Fibroblast of skin of back (primary cell): Measurements from ENCODE around the gene PCGF6. TPM values are rescaled to one million over a fixed set of nuclear protein-coding genes. Genes with fewer than 3 reads are reported as not detected.
"Not testable (repeated sequence)": the region's sequence is repeated elsewhere in the genome, so short reads cannot be mapped to it uniquely, and the experiment has no call there.

Experiments used
- DNase-seq: peaks from one replicate; pipeline ENCODE4 v3.0.0-alpha.2; 2013
- polyA plus RNA-seq, 2 experiments: library from polyadenylated mRNA; unstranded; fragments of 120-200 nt; gene quantifications; one replicate each; pipeline ENCODE4 v1.2.1, GENCODE V29; 2013; ENCODE audit not compliant: insufficient read length in 2 of 2

Gene PCGF6
- 13.0 TPM for polyA plus RNA-seq (2013, experiment 1 of 2; ENCODE audit: insufficient read length)
- 8.4 TPM for polyA plus RNA-seq (2013, experiment 2 of 2; ENCODE audit: insufficient read length)

- peak; percentile 85 for DNase-seq
Measured at GRCh38 chr10:103350517-103351260, at the start of gene PCGF6. TSS of gene PCGF6 (minus strand) at chr10:103351140. CDS start at chr10:103351066, 74 bp downstream.

- no peak for DNase-seq
Measured at GRCh38 chr10:103397191-103397825, 46.4 kb upstream of the PCGF6 start.

- DNase-seq = no peak
Measured at GRCh38 chr10:103396789-103397087, 45.8 kb upstream of the PCGF6 start.

GRCh38 chr10:103396067-103396788 lies 45.3 kb upstream of the PCGF6 start, which contains the start of the genes ATP5MK and PDCD11:
TSS of gene ATP5MK (minus strand) at chr10:103396475. CDS start at chr10:103392457, 4,018 bp downstream.
TSS of gene PDCD11 (plus strand) at chr10:103396626. CDS start at chr10:103398427, 1,801 bp downstream.
- DNase-seq = peak; percentile 99

DNA sequence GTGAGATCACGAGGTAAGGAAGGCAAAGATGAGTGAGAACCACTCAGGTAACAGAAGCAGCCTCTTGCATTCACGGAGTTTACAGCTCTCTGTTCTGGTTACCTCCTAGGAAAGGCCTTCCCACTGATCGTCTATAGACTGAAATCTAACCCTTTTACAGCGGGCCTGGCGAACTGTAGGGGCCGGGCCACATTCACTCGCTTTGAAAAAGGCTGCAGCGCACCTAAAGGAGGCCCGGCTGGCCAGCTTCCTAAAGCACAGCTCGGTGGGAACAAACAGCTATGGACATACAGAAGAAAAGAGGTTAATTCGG lies 44.8 kb upstream of the PCGF6 start:
- DNase-seq = peak; percentile 15

DNA sequence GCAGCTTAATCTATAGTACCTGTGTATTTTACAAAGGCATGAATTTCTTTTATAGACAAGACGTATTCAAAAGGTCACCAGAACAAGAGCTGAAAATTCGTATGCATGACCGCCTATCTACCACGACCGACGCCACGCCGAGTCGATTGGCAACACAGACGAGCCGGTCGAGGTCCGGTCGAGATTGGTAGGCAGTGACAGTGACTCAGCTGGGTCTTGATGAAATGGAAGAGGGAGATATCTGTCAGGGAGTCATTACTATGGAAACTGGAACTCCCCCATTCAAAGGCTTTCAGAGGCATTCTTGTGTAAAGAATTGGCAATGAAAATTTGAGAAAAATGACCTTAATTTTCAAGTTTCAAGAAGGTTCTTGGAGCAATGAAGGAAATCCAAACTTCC lies 43.2 kb upstream of the PCGF6 start:
- DNase-seq = no peak

GRCh38 chr10:103382769-103383168 lies 31.8 kb upstream of the PCGF6 start:
- DNase-seq = no peak

DNA sequence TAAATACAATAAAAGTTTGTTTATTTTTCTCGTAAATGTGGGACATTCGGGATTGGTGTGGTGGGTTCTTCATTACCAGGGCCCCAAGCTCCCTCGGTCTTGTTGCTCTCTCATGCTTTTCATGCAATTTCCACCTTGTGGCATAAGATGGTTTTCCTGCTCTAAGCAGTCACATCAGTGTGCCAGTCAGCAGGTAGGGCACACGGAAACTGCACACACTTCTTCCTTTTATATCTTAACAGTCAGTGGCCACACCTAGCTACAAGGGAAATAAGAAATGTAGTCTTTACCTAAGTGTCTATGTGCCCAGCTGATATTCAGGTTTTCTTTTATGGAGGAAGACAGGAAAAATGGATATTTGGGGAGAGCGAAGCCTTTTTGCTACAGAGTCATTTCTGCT lies 23.3 kb upstream of the PCGF6 start:
- no peak for DNase-seq

DNA sequence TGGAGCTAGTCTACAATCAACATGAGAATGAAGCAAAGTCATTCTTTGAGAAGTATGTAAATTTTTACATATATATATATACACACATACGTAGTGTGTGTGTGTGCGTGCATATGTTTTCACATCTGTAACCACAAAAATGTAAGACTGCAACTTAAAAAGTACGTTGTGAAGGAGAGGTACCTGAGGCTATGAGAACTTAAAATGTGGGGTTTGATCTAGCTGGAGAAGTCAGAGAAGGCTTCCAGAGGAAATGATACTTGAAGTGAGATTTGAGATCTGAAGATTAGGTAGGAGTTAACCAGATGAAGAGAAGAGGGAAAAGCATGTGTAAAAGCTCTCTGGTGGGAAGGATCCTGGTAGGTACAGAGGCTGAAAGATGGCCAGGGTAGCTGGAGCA lies 22.6 kb upstream of the PCGF6 start:
- no peak for DNase-seq

DNA sequence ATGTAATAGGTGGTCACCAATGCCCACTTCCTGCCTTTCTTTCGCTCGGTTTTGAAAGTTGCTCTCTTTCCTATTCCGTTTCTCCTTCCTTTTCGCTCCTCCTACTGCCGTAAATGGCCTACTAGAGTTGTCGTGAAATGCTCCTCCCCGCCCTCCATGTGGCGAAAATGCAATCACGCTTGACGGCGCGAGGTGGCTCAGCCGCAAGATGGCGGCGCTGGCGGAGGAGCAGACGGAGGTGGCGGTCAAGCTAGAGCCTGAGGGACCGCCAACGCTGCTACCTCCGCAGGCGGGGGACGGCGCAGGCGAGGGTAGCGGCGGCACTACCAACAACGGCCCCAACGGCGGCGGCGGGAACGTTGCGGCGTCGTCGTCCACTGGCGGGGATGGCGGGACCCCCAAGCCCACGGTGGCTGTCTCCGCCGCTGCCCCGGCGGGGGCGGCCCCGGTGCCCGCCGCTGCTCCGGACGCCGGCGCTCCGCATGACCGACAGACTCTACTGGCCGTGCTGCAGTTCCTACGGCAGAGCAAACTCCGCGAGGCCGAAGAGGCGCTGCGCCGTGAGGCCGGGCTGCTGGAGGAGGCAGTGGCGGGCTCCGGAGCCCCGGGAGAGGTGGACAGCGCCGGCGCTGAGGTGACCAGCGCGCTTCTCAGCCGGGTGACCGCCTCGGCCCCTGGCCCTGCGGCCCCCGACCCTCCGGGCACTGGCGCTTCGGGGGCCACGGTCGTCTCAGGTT lies 17.0 kb upstream of the PCGF6 start, which contains the start of gene TAF5:
Gene TAF5, plus strand, starts transcription at position 195 of the 737 bp plus-strand sequence. Its CDS starts 14 bp downstream, at position 209.
- peak; percentile 97 for DNase-seq

DNA sequence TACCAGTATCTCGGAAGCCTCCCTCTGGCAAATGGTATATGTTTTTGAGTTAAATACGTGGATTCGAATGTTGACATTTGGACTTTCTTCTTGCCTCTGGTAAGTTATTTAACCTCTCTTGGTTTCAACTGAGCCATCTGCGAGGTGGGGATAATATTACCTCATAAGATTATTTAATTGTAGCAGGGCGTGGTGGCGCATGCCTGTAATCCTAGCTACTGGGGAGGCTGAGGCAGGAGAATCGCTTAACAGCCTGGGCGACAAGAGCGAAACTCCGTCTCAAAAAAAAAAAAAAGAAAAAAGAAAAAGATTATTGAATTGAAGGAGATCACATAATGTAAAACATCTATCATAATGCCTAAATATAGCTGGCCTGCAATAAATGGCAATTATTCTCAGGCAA lies 16.4 kb upstream of the PCGF6 start:
- DNase-seq = no peak

- peak; percentile 10 for DNase-seq
Measured at GRCh38 chr10:103360791-103361190, 9.9 kb upstream of the PCGF6 start.

DNA sequence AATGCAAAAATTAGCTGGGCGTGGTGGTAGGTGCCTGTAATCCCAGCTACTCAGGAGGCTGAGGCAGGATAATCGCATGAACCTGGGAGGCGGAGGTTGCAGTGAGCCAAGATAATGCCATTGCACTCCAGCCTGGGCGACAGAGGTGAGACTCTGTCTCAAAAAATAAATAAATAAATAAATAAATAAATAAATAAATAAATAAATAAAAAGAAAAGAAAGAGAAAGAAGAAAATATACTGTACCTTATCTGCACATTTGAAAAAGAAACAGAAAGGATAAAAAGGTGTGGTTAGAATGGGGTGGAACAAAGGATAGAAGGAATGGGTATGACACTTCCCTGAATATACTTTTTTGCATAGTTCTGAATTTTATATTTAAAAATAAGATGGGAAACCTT lies 8.6 kb upstream of the PCGF6 start:
- not testable (repeated sequence) for DNase-seq

GRCh38 chr10:103355906-103356599 lies 5.1 kb upstream of the PCGF6 start:
- DNase-seq = no peak

DNA sequence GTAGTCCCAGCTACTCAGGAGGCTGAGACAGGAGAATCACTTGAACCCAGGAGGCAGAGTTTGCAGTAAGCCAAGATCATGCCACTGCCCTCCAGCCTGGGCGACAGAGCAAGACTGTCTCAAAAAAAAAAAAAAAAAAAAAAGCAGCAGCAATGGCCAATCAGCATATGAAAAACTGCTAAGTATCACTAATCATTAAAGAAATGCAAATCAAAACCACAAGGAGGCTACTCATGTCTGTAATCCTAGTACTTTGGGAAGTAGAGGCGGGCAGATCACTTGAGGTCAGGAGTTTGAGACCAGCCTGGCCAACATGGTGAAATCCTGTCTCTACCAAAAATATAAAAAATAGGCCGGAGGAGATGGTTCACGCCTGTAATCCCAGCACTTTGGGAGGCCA lies 3.6 kb upstream of the PCGF6 start:
- DNase-seq = not testable (repeated sequence)

DNA sequence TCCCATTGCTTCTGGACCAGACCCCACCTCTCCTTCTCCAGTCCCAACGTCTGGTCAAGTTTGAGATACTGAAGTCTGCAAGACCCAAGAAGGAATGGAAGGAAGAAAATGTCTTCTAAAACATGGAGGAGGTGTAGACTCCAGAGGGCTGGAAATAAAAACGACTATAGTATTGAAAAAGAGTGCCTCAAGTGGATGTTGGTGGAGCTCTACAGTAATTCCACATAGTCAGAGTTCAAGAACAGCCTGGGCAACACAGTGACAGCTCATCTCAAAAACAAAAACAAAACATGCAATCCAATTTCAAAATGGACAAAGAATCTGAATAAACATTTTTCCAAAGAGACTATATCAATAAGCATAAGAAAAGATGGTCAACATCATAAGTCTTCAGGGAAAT lies 2.3 kb upstream of the PCGF6 start:
- DNase-seq = no peak

DNA sequence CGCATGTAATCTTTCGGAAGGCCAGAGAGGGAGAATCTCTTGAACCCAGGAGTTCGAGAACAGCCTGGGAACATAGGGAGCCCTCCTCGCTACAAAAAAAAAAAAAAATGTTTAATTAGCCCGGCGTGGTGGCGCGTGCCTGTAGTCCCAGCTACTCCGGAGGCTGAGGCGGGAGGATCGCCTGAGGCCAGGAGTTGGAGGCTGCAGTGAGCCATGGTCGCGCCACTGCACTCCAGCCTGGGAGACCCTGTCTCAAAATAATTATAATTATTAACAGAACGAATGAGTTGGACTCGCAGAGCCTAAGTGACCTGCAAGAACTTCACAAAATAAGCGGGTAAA lies 794 bp downstream of the PCGF6 start:
- no peak for DNase-seq

- no peak for DNase-seq
Measured at GRCh38 chr10:103336370-103336769, 14.6 kb downstream of the PCGF6 start.

DNA sequence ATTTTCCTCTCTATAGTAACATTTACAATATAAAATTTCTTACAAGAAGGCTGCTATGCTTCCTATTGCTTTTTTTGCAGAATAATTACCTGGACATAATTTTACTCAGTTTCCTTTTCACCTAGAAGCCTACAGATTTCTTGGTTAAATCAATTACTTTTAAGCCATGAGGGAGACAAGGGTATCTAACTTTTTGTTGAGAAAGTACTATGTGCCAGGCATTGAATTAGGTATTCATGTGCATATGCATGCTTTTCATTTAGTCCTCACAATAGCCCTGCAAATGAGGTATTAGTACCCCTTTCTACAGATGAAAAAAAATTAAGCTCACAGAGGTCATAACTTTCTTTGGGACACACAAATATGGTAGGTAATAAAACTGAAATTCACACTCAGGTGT lies 16.4 kb downstream of the PCGF6 start:
- DNase-seq = no peak

DNA sequence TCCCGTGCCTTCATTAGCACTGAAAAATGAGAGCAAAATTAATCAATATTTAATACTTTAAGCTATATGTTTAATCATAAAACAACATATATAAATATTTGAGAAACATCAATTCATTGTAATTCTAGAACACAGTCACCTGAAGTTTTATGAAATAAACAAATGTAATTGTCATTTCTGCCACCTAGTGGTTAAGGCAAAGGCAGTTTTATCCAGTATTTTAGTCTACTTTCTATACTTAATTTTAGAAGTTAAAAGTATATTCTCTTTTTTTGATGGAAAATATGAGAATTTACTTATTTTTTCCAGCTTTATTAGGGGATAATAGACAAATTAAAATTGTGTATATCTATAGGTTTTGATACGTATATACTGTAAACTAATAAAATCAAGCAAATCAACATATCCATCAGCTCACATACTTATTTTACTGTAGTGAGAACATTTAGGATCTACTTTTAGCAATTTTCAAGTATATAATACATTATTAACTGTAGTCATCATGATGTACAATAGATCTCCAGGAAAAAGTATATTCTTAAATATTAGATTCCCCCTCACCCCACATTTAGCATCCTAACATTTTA lies 16.9 kb downstream of the PCGF6 start:
- DNase-seq = peak; percentile 26

- DNase-seq = no peak
Measured at GRCh38 chr10:103327906-103328305, 23.0 kb downstream of the PCGF6 start.

DNA sequence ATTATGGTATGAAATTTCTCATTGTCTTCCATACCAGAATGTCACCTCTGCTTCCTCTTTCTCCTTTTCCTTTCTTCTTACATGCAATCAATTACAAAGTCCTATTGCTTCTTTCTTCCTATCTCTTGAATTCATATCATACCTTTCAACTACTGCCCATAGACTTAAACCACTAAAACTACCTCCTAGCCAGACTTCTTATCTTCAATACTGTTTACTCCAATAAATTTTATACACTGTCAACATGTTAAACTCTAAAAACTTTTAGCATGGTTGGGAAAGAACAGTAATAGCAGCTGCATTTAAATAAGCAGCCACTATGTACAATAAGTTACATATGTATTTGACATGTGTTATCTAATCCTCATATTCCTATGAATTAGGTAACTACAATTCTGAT lies 34.9 kb downstream of the PCGF6 start:
- DNase-seq = no peak
